T1000 (cell line): ENCODE results near the gene SAT2.
"Not testable (repeated sequence)": the region's sequence is repeated elsewhere in the genome, so short reads cannot be mapped to it uniquely, and the experiment has no call there.

ENCODE experiments used
- DNase-seq: peaks from one replicate; lab custom pipeline; 2025; ENCODE audit warnings: mixed read lengths; lab: John Stamatoyannopoulos, UW

Gene SAT2

DNA sequence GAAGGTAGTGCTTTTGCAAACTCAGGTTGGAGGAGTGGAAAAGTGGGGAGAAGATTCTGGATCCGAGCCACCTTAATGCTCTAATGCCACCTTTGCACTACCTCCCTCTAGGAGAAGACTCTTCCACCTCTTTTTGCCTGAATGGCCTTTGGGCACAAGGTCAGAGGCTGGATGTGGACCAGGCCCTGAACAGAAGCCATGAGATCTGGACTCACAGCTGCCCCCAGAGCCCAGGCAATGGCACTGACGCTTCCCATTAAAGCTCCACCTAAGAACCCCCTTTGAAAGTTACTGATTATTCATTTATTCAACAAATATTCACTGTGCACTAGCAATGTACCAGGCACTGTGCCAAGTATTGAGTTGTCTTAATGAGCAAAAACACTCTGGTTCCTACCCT, 5.5 kb upstream of the SAT2 start:
- no peak for DNase-seq

DNA sequence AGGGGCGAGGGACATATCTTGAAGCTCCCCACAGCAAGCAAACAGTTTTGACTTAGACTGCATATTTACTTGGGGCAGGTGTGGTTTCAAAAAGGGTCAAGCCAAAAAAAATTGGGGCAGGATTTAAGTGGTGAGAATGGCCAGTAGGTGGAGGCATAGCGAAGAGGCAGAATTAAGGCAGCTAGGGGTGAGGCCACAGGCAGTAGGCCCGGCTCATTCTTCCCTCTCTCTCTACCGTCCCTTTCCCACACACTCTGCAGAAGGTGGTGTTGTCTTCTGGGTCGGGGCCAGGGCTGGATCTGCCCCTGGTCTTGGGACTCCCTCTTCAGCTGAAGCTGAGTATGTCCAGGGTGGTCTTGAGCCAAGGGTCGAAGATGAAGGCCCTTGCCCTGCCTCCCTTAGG, 4.9 kb upstream of the SAT2 start:
- peak; percentile 6 for DNase-seq

DNA sequence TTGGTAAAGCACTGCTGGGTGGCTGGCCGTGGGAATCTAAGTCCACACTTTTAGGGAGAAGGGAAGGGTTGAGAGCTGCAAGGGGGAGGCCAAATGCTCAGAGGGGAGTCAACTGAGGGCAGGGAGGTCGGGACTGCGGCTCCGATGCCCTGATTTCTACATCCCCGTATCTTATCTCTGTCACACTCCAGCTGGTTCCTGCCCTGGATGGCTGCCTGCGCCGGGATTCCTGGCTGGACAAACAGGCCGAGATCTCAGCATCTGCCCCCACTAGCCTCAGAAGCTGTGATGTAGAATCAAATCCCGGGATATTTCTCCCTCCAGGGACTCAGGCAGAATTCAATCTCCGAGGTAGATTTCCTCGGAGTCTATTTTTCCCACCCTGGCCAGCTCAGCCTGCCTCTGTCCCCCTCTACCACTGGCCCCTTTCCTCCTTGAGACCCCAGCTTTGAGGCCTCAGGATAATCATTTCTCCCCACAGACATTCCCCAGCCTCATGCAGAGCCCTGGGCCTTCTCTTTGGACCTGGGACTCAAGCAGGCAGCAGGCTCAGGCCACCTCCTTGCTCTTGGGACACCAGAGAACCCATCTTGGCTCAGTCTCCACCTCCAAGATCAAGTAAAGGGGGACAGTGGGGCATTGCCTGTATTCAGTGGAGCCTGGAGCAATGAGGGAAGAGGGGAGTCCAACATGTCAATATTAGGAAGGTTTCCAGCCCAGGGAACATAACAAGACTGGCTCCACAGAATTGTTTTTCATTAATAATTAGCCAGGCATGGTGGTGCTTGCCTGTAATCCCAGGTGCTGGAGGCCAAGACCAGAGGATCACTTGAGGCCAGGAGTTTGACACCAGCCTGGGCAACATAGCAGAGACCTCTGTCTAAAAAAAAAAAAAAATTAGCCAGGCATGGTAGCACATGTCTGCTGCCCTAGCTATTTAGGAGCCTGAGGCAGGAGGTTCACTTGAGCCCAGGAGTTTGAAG, 4.1 kb upstream of the SAT2 start:
- no peak for DNase-seq

DNA sequence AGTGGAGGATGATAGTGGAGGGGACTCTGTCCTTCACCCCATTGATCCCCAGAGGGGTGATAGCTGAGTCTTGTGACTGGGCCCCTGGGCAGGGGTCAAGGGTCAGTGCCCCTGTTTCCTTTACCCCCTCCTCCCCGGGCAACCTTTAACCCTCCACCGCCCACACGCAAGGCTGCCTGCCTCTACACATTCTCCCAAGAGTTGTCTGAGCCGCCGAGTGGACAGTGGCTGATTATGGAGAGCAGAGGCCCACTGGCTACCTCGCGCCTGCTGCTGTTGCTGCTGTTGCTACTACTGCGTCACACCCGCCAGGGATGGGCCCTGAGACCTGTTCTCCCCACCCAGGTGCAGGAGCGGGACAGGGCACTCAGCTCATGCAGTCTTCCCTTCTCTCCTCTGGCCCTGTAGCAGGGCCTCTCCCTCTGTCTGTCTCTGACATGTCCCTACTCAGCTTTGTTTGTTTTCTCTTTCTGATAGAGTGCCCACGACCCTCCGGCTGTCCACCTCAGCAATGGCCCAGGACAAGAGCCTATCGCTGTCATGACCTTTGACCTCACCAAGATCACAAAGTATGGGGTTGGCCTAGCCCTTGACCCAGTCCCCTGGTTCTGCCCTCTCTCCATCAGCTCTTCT, 2.4 kb upstream of the SAT2 start, which contains the start of gene SHBG:
Gene SHBG (plus strand): TSS at position 197 of the 633 bp plus-strand sequence. CDS start 38 bp downstream, at position 235.
- no peak for DNase-seq

DNA sequence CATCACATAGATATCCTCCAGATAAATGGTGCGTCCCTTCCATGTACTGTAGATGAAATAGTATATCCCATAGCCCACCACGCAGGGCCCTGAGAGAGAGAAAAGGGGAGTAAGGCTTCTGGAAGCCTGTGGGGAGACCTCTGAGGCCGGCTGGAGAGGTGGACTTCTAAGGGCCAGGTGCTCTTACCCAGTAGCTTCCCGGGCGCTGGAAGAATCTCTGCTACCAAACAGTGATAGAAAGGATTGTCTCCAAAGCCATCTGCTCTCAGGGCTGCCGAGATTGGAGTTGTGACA, 718 bp downstream of the SAT2 start:
- no peak for DNase-seq

DNA sequence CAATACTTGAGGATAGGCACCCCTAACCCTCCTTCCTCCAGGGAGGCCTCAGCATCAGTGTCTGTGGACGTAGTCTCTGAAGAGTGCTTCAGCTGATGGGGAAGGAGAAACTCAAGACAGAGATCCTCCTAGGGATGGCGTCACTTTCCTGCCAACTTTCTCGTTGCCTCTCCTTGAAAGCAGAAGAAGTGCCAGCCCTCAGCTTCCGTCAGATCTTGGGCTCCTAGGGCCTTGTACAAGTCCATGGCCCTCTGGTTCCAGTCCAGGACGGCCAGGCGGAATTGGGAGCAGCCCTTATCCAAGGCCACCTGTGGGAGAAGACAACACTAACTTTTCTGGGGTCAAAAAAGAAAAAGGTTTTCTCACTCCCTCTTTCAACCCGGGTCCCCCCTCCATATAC, 1.3 kb downstream of the SAT2 start:
- no peak for DNase-seq

DNA sequence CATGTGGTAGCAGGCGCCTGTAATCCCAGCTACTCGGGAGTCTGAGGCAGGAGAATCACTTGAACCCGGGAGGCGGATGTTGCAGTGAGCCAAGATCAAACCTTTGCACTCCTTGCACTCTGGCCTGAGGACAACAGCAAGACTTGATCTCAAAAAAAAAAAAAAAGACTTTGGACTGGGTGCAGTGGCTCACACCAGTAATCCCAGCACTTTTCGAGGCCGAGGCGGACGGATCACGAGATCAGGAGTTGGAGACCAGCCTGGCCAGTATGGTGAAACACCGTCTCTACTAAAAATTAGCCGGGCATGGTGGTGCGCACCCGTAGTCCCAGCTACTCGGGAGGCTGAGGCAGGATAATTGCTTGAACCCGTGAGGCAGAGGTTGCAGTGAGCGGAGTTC, 1.9 kb downstream of the SAT2 start:
- DNase-seq, result not testable (repeated sequence)

DNA sequence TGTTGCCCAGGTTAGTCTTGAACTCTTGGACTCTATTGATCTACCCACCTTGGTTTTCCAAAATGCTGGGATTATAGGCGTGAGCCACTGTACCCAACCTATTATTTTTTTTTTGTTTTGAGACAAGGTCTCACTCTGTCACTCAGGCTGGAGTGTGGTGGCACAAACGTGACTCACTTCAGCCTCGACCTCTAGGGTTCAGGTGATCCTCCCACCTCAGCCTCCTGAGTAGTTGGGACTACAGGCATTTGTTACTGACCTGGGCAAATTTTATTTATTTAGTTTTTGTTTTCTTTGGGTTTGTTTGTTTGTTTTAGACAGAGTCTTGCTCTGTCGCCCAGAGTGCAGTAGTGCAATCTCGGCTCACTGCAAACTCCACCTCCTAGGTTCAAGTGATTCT, 4.0 kb downstream of the SAT2 start:
- no peak for DNase-seq

DNA sequence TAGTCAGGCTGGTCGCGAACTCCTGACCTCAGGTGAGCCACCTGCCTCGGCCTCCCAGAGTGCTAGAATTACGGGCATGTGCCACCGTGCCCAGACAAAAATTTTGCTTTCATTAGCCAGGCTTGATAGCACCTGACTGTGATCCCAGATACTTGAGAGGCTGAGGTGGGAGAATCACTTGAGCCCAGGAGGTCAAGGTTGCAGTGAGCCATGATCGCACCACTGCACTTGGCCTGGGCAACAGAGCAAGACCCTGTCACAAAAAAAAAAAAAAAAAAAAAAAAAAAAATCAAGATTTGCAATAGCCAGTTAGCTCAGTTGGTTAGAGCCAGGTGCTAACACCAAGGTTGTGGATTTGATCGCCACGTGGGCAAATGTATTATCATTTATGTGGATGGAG, 6.8 kb downstream of the SAT2 start:
- no peak for DNase-seq

DNA sequence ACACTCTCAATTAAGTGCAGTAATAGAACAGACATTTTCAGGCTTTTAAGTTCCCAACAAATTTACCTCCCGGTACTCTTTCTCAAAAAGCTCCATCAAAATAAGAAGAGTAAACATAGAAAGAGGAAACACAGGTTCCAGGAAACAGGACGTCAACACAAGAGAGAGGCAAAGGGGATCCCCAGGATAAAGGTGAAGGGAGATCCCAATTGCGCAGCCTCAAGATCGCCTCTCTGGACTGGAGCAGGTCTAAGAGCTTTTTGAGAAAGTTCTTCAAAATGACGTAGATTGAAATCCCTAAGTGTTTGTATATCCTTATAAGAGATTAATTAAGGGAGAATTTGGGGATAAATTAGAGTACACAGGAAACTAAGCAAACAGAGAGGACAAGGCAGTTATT, 9.0 kb downstream of the SAT2 start:
- DNase-seq, result no peak

DNA sequence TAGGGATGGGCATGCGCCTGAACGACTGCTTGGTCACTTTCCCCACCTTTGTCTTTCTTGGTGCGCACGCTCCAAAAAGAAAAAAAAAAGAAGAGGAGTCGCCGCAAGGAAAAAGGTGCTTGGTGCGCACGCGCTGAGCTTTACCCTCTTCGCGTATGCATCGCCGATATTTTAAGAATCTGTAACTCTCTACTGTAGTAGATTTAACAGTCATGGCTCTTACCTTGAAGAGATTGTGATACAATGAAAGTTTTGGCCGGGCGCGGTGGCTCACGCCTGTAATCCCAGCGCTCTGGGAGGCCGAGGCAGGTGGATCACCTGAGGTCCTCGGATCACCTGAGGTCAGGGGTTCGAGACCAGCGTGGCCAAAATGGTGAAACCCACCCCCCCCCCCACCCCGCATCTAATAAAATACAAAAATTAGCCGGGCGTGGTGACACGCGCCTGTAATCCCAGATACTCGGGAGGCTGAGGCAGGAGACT, 12.3 kb downstream of the SAT2 start:
- DNase-seq, result no peak

DNA sequence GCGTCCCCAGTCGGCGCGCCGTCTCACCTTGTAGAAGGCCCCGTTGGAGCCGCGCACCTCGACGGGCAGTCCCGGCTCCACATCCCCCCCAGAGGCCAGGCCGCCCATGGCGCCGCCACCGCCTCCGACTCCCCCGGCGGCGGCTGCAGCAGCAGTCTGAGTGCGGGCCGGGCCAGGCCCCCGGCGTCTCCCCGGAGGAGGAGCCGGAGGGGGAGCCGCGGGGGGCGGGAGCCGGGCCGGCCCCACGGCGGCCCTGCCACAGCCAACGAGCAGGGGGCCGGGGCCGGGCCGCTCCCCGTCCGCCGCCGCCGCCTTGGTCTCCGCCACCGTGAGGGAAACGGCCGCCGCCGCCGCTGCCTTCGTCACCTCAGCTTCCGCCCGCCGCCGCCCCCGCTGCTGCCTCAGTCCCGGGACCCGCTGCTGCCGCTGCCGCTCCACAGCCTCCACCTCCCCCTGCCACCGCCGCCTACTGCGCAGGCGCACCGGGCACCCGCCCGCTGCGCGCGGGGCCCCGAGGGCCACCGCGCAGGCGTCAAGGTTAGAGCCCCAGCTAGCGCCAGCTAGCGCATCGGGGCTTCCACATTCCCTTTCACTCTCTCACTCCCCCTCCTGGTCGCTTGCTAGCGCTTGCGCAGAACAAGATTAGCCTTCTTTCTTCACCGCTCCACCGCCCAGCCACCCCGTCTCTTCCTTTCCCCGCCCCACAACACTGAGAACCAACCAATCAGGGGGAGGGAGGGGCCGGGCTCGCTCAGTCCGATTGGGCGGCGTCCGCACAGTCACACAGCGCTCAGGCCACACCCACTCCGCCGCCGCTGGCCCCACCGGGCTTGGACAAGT, 13.0 kb downstream of the SAT2 start, which contains the start of gene FXR2:
Gene FXR2 (minus strand): TSS at position 473 of the 840 bp plus-strand sequence. CDS start 365 bp downstream, at position 108.
- peak; percentile 99 for DNase-seq

DNA sequence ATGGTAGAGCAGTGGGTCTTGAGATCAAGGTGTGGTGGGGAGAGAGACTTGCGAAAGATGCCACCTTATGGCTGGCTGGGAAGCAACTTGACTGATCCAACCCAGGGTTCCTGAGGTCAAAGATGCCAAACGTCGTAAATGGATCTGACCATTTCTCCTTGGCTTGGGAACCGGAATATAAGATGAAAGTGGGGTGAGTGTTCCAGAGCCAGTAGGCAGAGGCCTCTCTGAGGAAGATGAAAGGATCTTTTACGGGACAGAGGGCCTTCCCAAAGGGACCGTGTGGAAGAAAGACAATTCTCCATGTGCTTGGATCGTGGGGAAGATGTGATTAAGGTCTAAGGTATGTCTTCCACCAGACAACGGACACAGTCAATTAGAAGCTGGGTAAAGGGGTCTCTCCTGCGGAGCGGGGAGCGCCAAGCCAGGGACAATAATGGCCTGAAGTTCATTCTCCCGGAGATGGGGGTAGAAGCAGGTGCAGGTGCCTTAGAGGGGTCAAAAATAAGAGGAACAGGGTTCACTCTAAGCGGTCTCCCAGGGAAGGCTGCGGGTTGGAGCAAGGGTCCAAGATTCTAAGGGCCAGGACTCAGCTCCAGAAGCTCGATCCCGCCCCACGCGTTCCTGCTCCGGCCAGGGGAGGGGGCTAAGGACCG, 13.7 kb downstream of the SAT2 start:
- no peak for DNase-seq

DNA sequence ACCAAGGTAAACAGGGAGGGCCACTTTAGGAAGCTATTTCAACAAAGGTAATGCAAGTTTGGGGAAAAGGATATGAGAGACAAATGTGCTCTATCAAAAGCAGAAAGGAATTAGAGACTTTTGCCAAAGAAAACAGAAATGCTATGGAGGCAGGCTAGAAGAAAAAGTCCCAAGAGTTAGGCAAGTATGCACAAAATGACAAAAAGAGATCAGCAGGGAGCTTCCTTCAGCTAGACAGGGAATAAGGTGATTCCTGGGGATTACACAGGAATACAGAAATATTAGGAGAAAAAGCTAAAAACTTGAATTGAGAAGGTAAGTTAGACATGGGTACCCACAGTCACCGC, 15.4 kb downstream of the SAT2 start:
- DNase-seq, result no peak

DNA sequence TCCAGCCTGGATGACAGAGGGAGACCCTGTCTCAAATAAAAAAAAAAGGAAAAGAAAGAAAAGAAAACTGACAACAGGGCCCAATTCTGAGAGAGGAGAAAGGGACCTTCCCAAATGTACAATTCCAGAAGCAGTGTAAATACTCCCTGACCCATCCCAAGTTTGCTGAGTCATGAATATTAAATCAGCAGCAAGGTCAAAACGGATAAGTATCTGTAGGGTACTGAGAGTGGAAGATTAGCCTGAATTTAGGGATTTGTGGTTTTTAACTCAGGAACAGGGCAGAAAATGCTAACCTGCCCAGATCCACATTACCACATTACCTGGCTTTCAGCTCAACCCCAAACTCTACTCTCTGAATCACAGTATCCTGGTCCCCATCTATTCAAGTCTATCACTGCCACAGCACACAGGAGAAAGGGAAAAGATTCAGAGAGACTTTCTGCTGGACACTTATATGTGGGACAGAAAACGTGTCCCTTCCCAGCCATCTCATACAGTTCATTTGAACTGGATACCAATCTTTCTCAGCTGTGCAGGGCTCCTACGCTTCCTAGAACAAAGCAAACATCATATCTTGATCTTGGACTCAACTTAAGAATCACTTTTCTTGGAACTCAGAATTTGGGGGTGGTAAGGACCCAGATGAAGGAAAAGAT, 15.9 kb downstream of the SAT2 start:
- DNase-seq, result no peak

DNA sequence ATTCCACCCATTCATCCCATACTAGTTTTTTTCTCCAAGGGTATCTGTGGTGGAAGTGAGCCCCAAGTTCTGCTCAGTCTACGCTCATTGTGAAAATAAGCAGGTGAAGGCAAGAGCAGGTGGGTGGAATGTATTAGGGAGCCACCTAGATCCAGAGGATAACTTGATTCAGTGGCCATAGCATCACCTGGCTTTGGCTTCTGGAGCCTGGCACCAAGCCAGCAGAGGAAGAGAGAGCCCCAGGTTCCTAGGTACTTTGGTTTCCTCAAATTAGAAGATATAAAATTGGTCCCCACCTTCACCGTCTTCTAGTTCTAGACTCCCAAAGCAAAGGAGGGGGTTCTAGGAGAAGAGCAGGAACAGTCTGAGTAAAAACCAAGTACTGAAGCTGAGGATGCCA, 17.0 kb downstream of the SAT2 start:
- DNase-seq, result no peak

DNA sequence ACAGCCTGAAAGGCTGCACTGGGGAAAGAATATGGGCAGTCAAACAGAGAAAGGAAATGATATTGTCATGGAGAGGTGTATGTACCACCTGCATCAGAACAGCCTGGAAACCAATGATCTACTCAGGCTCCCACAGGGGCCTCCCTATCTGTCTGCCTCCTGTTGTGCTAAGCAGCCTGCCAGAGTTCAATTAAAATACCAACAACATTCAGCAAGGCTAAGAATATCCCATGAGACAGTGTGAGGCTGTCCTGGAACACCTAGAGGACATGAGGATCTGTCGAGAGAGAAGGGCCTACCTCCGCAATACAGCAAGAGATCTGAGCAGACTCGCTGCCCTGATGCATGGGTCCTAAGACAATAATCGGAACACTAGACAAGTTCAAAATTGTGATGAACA, 21.3 kb downstream of the SAT2 start:
- no peak for DNase-seq

DNA sequence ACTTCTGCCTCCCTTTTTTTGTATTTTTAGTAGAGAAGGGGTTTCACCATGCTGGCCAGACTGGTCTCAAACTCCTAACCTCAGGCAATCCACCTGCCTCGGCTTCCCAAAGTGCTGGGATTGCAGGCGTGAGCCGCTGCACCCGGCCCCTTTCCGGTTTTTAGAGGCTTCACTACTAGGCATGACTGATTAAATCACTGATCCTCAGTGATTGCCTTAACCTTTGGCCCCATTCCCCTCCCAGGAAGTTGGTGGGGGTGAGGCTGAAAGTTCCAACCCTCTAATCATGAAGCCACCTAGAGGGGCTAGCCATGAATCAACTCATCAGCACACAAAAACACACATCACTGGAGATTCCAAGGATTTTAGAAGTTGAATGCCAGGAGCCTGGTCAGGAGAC, 30.1 kb downstream of the SAT2 start:
- not testable (repeated sequence) for DNase-seq

DNA sequence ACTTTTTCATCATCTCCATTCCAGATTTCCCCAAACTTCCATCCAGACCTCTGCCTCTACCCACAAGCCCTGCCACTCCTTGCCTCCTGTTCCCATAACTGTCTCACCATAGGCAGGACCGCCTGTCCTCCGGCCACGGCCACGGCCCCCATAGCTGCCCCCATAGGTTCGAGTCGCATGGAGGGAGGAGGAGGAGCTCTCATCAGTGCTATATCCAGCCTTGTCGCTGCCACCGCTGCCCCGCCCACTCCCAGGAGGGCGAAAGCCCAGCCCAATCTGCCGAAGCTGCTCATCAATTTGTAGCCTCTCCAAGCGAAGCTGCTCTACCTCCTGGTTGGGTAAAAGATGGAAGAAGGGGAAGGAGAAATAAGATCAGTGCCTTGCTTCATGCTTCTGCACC, 34.3 kb downstream of the SAT2 start:
- DNase-seq, result no peak

DNA sequence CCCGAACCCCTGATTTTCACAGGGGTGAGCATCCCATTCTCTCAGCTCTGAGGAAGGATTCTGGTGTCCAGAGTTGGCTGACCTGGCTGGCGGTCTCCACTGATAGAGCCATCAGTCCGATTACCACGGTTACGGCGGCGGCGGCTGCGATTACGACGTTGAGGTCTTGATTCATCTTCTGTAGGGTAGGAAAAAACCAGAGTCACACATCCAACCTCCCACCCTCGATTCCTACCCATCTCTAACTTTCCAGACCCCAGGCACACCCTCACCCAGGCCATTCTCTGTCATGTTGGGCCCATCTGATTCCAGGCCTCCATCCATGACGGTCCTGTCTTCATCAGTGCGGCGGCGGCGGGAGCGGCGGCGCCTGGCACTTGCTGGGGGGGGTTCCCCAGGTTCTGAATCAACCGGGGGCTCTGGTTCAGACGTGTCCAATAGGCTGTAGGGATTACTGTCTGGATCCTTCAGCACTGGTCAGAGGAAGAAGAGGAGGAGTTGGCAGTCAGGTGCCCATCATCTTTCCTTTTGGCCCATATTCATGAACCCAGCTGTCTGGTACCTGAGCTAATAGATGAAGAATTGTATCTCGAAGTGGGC, 35.1 kb downstream of the SAT2 start:
- no peak for DNase-seq

DNA sequence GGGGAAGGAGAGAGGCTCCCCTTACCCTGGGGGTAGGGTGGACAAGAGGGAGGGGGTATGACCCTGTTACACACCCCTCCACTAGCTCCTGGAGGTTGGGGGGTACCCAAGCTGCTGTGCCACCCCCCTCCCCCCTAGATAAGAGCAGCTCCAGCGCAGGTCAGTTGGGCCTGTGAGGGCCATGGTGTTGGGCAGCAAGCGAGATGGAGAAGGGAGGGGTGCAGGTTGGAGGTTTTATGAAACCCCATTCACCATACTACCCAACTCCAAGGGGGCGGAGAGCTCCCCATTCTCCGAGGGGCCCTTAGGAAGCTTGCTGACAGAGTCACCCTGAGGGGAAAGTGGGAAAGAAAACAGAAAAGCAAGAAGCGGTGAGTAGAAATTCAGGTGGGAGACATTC, 36.0 kb downstream of the SAT2 start:
- no peak for DNase-seq
